Upper lobe of left lung (tissue), 6 donors: Measurements from ENCODE around the gene RGS12. TPM values are rescaled to one million over a fixed set of nuclear protein-coding genes. Genes with fewer than 3 reads are reported as not detected.

ENCODE experiments used
- ATAC-seq, 2 donors: fragments of 200-7000 bp; cut with Tn5 transposase; one replicate each; pipeline ENCODE4 v1.9.1; 2022; ENCODE audit warnings: mild to moderate bottlenecking in 2 of 2, moderate library complexity in 2 of 2; ENCODE audit not compliant: low FRiP score in 2 of 2
- DNase-seq, 2 donors: peaks; one replicate each; pipeline ENCODE4 v3.0.0-alpha.2; 2019 to 2020
- H3K27ac ChIP-seq, 4 donors: fragments of 200-600 bp; sonication (generic); one replicate each; pipeline ENCODE4 v1.5.1; 2016 to 2019
- H3K27me3 ChIP-seq, 4 donors: fragments of 200-600 bp; sonication (generic); one replicate each; pipeline ENCODE4 v1.5.1; 2017 to 2019
- H3K36me3 ChIP-seq, 4 donors: fragments of 200-600 bp; sonication (generic); one replicate each; pipeline ENCODE4 v1.5.1; 2016 to 2019
- H3K4me1 ChIP-seq, 4 donors: fragments of 200-600 bp; sonication (generic); one replicate each; pipeline ENCODE4 v1.5.1; 2018 to 2019
- H3K4me3 ChIP-seq, 4 donors: fragments of 200-600 bp; sonication (generic); one replicate each; pipeline ENCODE4 v1.5.1; 2017 to 2019; ENCODE audit warnings: mild to moderate bottlenecking in 2 of 4, moderate library complexity in 1 of 4
- H3K9me3 ChIP-seq, 4 donors: fragments of 200-600 bp; sonication (generic); one replicate each; pipeline ENCODE4 v1.5.1; 2018 to 2019
- EP300 ChIP-seq, 4 donors: sonication (generic); formaldehyde crosslinking; IDR thresholded peaks; one replicate each; pipeline ENCODE4 v1.5.1; 2017; ENCODE audit warnings: antibody characterized with exemption in 4 of 4, control low read depth in 2 of 4
- POLR2A ChIP-seq, 4 donors: fragments of 450-650 bp; IDR thresholded peaks; one replicate each; pipeline ENCODE4 v1.5.1; 2016 to 2017; ENCODE audit warnings: antibody characterized with exemption in 4 of 4, mild to moderate bottlenecking in 2 of 4
- POLR2AphosphoS5 ChIP-seq, 2 donors: sonication (generic); formaldehyde crosslinking; IDR thresholded peaks; one replicate each; pipeline ENCODE4 v1.5.1; 2017; ENCODE audit warnings: antibody characterized with exemption in 2 of 2
- WGBS, 2 donors: methylation state at CpG; one replicate each; pipeline ENCODE4 v1.1.5; 2017 to 2018; 5-methylcytosine and 5-hydroxymethylcytosine counted together
- total RNA-seq, 6 donors: library from RNA; depleted of rRNA in 4 of 6; stranded (reverse); fragments of >200 nt in 4 of 6; gene quantifications; one replicate each; pipeline versions ENCODE4 v1.1.0 to v1.2.1, GENCODE V29; 2016 to 2021
- TF ChIP-seq, protein P1 (sequence below), 6 experiments: fragments of 450-650 bp in 4 of 6; fragments of 200-600 bp in 2 of 6; sonication (generic) in 2 of 6; IDR thresholded peaks; one replicate each; pipeline ENCODE4 v1.5.1; 2016 to 2019; ENCODE audit warnings: antibody characterized with exemption in 6 of 6
- donor health status: DM: no; HTN: no; CAD: no; lungs with moderate emphysema.
- donor health status: DM: no; HTN: yes; CAD: no; lungs with severe emphysema.

Gene RGS12, protein sequence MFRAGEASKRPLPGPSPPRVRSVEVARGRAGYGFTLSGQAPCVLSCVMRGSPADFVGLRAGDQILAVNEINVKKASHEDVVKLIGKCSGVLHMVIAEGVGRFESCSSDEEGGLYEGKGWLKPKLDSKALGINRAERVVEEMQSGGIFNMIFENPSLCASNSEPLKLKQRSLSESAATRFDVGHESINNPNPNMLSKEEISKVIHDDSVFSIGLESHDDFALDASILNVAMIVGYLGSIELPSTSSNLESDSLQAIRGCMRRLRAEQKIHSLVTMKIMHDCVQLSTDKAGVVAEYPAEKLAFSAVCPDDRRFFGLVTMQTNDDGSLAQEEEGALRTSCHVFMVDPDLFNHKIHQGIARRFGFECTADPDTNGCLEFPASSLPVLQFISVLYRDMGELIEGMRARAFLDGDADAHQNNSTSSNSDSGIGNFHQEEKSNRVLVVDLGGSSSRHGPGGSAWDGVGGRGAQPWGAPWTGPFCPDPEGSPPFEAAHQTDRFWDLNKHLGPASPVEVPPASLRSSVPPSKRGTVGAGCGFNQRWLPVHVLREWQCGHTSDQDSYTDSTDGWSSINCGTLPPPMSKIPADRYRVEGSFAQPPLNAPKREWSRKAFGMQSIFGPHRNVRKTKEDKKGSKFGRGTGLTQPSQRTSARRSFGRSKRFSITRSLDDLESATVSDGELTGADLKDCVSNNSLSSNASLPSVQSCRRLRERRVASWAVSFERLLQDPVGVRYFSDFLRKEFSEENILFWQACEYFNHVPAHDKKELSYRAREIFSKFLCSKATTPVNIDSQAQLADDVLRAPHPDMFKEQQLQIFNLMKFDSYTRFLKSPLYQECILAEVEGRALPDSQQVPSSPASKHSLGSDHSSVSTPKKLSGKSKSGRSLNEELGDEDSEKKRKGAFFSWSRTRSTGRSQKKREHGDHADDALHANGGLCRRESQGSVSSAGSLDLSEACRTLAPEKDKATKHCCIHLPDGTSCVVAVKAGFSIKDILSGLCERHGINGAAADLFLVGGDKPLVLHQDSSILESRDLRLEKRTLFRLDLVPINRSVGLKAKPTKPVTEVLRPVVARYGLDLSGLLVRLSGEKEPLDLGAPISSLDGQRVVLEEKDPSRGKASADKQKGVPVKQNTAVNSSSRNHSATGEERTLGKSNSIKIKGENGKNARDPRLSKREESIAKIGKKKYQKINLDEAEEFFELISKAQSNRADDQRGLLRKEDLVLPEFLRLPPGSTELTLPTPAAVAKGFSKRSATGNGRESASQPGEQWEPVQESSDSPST (N-terminal part only)
- 100 to 1,000 TPM in 1 of 6 donors, 10 to 100 TPM in 5; 17.8 to 124 (median 49.7) TPM for total RNA-seq

GRCh38 chr4:3292571-3293400 lies at the start of gene RGS12:
Gene RGS12 (plus strand): TSS chr4:3293021. CDS start chr4:3316171, 23,150 bp downstream.
- H3K27ac ChIP-seq = peak within 1 kb of the TSS; percentile 92 to 96 (median 96)
- peak; percentile 96 to 99 for DNase-seq
- H3K9me3 ChIP-seq = no peaks in the 10 kb centered on the region
- H3K36me3 ChIP-seq = no peaks in the 10 kb centered on the region
- peak within 1 kb of the TSS; percentile 69 to 95 (median 90) for H3K4me3 ChIP-seq
- ATAC-seq = peak; percentile 96 to 97
- TF ChIP-seq, protein P1, sequence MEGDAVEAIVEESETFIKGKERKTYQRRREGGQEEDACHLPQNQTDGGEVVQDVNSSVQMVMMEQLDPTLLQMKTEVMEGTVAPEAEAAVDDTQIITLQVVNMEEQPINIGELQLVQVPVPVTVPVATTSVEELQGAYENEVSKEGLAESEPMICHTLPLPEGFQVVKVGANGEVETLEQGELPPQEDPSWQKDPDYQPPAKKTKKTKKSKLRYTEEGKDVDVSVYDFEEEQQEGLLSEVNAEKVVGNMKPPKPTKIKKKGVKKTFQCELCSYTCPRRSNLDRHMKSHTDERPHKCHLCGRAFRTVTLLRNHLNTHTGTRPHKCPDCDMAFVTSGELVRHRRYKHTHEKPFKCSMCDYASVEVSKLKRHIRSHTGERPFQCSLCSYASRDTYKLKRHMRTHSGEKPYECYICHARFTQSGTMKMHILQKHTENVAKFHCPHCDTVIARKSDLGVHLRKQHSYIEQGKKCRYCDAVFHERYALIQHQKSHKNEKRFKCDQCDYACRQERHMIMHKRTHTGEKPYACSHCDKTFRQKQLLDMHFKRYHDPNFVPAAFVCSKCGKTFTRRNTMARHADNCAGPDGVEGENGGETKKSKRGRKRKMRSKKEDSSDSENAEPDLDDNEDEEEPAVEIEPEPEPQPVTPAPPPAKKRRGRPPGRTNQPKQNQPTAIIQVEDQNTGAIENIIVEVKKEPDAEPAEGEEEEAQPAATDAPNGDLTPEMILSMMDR (IDR thresholded peaks at IDR 0.05) = peak in 1 of 6 experiments; percentile 30
- no peak for TF ChIP-seq EP300 (IDR thresholded peaks at IDR 0.05)
- TF ChIP-seq POLR2AphosphoS5 (IDR thresholded peaks at IDR 0.05) = peak; percentile 85 to 95
- TF ChIP-seq POLR2A (IDR thresholded peaks at IDR 0.05) = peak; percentile 43 to 86 (median 82)
- 0 to 3% methylated on average over 6 to 31 of the region's 121 CpGs for WGBS, 2 donors
- peaks cover 17 to 43% (median 24%) of the 10 kb centered on the region in 4 donors for H3K4me1 ChIP-seq
- H3K27me3 ChIP-seq = no peaks in the 10 kb centered on the region

DNA sequence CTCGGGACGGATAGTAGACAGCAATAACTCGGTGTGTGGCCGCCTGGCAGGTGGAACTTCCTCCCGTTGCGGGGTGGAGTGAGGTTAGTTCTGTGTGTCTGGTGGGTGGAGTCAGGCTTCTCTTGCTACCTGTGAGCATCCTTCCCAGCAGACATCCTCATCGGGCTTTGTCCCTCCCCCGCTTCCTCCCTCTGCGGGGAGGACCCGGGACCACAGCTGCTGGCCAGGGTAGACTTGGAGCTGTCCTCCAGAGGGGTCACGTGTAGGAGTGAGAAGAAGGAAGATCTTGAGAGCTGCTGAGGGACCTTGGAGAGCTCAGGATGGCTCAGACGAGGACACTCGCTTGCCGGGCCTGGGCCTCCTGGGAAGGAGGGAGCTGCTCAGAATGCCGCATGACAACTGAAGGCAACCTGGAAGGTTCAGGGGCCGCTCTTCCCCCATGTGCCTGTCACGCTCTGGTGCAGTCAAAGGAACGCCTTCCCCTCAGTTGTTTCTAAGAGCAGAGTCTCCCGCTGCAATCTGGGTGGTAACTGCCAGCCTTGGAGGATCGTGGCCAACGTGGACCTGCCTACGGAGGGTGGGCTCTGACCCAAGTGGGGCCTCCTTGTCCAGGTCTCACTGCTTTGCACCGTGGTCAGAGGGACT lies 49.6 kb upstream of the RGS12 start:
- peaks cover 12 to 48% (median 36%) of the 10 kb centered on the region in 4 donors for H3K36me3 ChIP-seq

GRCh38 chr4:3244002-3244401 lies 48.8 kb upstream of the RGS12 start:
- Histone ChIP-seq H3K27ac (no peak overlapping the region), H3K27me3 (no peaks in the 10 kb centered on the region), H3K4me3 (no peak overlapping the region), H3K9me3 (no peaks in the 10 kb centered on the region), H3K4me1 (no peaks in the 10 kb centered on the region), H3K36me3 (peaks cover 11 to 40% (median 29%) of the 10 kb centered on the region in 4 donors)
- 42% methylated on average over 1 of the region's 1 CpG; no CpG with 5 or more reads in 1 of the 2 donors for WGBS, 2 donors
- TF ChIP-seq POLR2AphosphoS5 (IDR thresholded peaks at IDR 0.05) = no peak
- TF ChIP-seq, protein P1 (IDR thresholded peaks at IDR 0.05) = no peak
- TF ChIP-seq POLR2A (IDR thresholded peaks at IDR 0.05) = no peak
- TF ChIP-seq EP300 (IDR thresholded peaks at IDR 0.05) = no peak
- ATAC-seq (no peak), DNase-seq (no peak)

More for the DNA sequence above, 49.6 kb upstream of the RGS12 start:
- ATAC-seq = no peak
- Histone ChIP-seq H3K9me3 (no peaks in the 10 kb centered on the region), H3K4me3 (no peak overlapping the region), H3K27ac (no peak overlapping the region), H3K4me1 (no peaks in the 10 kb centered on the region), H3K27me3 (no peaks in the 10 kb centered on the region)
- WGBS, 2 donors = 87 to 88% methylated on average over 15 to 23 of the region's 23 CpGs
- peak in 1 of 2 donors; percentile 28 for DNase-seq
- TF ChIP-seq EP300 (IDR thresholded peaks at IDR 0.05) (no peak), POLR2AphosphoS5 (IDR thresholded peaks at IDR 0.05) (no peak), POLR2A (IDR thresholded peaks at IDR 0.05) (no peak)
- TF ChIP-seq, protein P1 (IDR thresholded peaks at IDR 0.05) = no peak
